ENCODE data around the gene ZNF69.
"Not testable (repeated sequence)": the region's sequence is repeated elsewhere in the genome, so short reads cannot be mapped to it uniquely, and the experiment has no call there.

Gene ZNF69

DNA sequence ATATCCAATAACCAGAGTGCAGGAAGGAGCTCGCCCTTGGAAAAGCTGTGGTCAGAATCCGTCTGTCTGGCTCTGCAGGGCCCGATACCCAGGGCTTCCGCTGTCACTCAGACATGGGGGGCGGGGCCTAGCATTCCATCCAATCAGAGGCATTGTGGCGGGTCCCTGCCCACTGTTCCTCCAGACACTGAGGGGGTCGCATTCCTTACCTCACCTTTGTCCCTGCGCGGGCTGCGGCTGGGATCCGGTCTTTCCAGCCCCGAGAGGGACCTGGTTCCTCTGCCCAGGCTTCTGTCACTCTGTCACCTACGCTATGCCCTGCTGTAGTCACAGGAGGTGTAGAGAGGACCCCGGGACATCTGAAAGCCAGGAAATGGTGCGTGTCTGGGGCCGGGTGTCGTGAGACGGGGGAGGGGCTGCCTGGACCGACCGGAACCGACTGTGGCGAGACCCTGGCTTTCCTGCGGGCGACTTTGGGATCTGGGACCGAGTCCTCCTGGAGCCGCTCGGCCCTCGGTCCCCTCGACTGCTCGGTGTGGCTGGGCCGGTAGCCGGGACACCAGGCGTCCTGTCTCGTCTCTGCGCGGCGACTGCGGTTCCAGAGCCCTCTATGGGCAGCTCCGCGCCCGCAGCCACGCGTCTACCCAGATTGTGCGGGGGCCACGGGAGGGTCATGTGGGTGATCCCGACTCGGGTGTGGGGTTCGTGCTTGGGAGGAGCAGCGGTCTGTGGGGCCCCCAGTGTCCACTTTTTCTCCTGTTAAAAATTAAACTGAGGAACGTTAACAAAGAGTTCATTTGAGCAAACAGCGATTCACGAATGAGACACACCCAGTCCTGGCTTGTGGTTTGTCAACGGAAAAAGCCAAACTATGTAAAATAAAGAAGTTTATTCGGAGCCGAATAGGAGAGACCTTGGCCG is at the start of gene ZNF69:
TSS of gene ZNF69 (plus strand) at position 172 of the 921 bp plus-strand sequence. CDS start at position 314, 142 bp downstream.
- peak; percentile 53 to 80 (median 69) for DNase-seq

DNA sequence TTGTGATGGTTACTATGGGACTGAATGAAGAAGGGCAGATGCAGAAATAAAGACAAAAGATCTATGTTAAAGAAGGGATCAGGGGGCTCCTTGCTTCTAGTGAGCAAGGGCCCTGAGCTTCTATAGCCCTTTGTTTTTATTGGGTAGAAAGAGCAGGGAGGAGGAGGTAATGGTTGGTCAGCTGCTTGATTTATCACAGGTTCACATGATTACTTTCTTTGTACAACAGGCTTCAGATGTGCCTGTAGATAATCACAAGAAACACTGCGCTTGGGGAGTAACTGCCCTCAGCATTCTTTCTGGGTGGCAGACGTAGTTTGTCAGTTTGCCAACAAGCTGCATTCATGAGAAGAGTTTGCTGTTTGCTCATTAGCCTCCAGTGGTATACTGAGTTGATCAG is 43.9 kb upstream of the ZNF69 start:
- no peak for DNase-seq

DNA sequence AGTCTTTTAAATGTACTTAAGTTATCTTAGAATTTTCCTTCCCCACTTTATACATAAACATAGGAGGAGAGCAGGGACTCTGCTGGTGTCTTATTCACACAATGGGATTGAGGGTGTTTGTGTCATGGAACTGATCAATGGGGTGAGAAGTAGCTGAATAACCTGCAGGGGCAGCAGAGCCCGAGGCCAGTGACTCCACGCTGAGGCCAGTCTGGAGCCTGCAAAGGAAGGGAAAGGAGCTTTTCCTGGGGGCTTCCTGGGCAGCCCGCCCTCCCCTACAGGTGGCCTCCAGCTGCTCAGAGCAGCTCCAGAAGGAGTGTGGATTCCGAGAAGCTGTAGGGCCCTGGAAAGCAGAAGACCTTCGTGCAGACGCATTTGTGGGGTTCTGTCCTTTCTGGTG is 40.0 kb upstream of the ZNF69 start:
- DNase-seq, result not testable (repeated sequence)

DNA sequence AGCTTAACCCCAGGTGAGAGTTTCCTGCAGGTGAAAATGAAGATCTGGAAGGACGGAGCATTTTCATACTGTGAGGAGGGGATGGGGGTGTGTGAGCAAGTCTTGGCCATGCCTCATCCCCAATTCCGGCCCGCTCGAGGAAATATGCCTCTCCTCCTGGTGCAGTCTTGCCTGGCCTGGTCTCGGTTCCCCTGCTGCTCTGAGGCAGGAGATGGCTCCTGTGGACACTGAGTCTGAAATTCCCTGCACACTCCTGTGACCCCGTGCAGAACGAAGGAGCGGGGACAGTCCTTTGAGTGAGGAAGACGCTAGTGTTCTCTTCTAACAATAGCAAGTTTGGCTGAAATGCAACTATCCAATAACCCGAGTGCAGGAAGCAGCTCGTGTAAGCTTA is 39.4 kb upstream of the ZNF69 start:
- DNase-seq, result no peak

DNA sequence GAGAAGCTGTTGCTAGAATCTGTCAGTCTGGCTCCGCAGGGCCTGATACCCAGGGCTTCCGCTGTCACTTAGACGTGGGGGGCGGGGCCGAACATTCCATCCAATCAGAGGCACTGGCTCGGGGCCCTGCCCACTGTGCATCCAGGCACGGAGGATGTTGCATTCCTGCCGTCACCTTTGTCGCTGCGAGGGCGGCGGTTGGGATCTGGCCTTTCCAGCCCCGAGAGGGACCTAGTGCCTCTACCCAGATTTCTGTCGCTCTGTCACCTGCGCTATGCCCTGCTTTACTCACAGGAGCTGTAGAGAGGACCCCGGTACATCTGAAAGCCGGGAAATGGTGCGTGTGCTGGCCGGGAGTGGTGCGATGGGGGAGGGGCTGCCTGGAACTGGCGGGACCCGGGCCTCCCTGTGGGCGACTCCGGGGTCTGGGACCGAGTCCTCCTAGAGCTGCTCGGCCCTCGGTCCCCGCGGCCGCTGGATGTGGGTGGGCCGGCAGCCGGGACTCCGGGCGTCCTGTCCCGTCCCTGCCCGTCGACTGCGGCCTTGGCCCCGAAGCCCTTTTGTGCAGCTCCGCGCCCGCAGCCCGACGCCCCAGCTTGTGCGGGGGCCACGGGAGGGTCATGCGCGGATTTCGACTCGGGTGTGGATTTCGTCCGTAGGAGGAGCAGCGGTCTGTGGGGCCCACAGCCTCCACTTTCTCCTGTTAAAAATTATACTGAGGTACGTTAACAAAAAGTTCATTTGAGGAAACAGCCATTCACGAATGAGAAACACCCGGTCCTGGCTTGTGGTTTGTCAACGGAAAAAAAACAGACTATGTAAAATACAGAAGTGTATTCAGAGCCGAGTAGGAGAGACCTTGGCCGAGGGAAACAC is 38.8 kb upstream of the ZNF69 start, which contains the start of gene ZNF439:
TSS of gene ZNF439 (plus strand) at position 133 of the 876 bp plus-strand sequence. CDS start at position 275, 142 bp downstream.
- peak; percentile 53 to 86 (median 58) for DNase-seq

DNA sequence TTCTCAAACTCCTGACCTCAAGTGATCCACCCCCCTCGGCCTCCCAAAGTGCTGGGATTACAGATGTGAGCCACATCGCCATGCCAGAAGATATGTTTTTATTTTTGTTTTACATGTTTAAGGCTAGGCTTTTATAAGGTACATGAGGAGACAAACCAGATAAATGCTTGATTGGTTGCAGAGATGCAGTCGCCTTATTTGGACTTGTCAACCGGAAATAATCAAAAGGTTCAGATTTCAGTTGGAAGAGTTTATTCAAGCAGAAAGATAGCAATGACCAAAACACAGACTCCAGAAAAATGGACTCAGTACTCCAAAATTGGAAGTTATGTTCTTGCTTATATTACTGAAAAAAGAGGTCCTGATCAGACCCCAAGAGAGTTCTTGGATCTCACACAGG is 37.3 kb upstream of the ZNF69 start:
- DNase-seq, result not testable (repeated sequence)

DNA sequence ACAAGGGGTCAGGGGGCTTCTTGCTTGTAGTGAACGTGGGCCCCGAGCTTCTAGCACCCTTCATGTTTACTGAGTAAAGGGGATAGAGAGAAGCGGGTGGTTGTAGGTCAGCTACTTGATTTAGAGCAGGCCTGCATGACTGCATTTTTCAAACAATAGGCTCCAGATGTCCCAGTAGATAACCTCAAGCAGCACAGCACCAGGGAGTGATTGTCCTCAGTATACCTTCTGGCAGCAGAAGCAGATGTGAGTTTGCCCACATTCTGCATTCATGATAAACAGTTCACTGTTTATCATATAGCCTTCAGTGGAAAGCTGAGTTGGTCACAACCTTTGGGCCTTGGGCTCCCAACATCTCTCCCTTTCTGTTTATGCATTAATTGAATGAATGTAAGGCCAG is 34.2 kb upstream of the ZNF69 start:
- no peak for DNase-seq

DNA sequence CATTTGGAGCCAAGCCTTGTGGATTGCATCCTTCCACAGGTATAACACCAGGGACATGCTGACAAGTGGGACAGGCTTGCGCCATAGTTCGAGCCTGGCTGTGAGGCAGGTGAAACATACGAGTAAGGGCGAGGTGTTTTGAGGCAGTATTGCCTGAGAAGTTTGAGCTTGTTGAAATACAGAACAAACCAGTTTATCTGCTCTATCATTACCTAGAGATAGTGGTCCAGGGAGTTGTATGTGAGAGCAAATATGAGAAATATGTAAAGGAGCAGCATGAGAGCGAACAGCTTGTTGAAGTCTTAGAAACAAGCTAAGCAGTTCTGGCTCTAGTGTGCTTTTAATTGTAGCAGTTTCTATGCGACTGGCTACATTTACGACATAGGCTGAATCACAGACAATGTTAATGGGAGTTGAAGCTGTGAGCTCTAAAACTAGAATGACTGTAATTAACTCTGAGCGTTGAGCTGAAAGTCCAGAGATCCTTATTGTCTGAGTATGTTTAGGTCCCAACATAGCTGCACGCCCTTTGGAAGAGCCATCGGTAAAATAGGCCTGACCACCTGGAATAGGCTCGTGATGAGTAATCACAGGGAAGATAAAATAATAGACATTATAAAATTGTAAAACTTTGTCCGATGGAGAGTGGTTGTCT is 30.9 kb upstream of the ZNF69 start:
- DNase-seq, result no peak

DNA sequence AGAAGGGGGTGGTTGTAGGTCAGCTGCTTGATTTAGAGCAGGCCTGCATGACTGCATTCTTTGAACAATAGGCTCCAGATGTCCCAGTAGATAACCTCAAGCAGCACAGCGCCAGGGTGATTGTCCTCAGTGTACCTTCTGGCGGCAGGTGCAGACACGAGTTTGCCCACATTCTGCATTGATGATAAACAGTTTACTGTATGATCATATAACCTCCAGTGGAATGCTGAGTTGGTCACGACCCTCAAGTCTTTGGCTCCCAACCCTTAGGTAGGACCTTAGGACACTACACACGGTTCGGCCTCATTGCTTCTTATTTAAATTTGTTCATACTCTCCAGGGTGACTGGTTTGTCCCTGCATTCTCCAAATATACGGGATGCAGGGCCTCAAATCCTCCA is 26.9 kb upstream of the ZNF69 start:
- no peak for DNase-seq

DNA sequence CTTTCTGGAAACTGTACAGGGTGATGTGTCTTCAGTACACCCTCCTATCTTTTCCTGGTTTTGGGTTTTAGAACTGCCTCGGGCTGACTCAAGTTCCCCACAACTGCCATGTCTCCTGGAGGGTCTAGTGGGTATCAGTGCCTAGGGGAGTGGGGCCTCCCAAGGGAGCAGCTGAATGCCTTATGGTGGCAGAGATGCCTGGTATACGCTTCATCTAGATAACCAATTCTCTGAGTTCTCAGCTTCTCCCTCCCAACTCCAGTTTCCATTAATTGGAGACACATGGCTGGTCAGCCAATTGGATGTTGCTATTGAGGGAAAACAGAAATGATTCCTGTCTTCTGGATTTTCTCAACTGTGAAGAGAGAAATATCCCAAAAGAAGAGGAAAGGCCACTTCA is 26.3 kb upstream of the ZNF69 start:
- DNase-seq, result no peak

DNA sequence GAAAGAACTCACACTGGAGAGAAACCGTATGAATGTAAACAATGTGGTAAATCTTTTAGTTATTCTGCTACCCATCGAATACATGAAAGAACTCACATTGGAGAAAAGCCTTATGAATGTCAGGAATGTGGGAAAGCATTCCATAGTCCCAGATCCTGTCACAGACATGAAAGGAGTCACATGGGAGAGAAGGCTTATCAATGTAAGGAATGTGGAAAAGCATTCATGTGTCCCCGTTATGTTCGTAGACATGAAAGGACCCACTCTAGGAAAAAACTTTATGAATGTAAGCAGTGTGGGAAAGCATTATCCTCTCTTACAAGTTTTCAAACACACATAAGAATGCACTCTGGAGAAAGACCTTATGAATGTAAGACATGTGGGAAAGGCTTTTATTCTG is 19.8 kb upstream of the ZNF69 start:
- not testable (repeated sequence) for DNase-seq

DNA sequence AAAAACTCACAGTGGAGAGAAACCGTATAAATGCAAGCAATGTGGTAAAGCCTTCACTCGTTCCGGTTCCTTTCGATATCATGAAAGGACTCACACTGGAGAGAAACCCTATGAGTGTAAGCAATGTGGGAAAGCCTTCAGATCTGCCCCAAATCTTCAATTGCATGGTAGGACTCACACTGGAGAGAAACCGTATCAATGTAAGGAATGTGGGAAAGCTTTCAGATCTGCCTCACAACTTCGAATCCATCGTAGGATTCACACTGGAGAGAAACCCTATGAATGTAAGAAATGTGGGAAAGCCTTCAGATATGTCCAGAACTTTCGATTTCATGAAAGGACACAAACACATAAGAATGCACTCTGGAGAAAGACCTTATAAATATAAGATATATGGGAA is 19.4 kb upstream of the ZNF69 start:
- DNase-seq, result no peak

DNA sequence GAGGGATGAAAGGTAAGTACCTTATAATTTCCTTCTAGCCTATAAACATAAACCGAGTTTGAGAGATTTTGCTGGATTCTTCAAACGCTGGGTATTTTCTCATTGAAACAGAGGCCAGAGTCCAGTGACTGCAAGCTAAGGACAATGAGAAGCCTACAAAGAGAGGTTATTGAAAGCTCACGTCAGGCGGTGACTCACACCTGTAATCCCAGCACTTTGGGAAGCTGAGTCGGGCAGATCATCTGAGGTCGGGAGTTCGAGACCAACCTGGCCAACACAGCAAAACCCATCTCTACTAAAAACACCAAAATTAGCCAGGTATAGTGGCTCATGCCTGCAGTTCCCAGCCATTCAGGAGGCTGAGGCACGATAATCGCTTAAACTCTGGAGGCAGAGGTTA is 15.0 kb upstream of the ZNF69 start:
- no peak for DNase-seq

DNA sequence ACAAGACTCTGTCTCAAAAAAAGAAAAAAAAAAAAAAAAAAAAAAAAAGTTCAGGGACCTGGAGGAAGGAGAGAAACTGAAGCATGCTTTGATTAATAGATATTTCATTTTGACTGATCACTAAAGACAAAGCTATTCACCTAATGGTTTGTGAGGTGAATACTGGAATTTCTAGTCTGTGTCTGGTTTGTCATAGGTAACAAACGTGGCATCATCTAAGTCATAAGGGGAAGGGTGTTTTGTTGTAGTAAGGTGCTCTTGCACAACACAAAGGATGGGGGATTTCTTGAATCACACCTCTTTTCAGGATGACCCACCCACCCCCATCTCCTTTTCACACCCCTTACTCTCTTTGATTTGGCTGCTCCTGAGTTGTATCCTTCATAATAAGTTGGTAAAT is 13.8 kb upstream of the ZNF69 start:
- DNase-seq, result no peak

DNA sequence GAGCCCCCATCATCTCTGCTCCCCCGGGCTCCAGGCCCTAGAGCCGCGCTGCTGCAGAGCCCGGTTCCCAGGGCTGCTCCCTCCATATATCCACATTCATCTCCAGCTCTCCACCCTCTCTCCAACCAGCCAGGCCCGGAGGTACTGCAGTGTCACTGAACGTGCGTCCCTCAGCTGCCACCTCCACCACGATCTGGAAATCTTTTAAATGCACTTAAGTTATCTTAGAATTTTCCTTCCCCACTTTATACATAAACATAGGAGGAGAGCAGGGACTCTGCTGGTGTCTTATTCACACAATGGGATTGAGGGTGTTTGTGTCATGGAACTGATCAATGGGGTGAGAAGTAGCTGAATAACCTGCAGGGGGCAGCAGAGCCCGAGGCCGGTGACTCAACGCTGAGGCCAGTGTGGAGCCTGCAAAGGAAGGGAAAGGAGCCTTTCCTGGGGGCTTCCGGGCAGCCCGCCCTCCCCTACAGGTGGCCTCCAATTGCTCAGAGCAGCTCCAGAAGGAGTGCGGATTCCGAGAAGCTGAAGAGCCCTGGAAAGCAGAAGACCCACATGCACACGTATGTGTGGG is 7.8 kb upstream of the ZNF69 start:
- DNase-seq, result peak in 2 of 3 donors; percentile 41 to 54

DNA sequence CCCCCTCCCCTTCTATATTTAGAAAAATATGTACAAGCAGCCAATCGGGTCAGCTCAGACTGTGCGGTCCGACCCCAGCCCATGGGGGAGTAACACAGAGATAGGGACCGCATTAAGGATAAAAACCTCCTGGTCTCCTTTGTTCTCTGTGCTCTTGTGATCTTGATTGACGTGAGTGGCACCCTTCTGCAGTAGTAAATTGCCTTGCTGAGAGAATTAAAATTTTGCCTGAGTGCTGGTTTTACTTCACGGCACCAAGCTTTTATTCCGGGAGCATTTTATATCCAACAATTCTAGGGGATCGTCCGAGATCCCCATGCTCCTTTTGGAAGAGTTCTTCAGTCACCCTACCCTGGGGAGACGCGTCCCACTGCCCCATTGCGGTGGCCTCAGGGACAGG is 7.0 kb upstream of the ZNF69 start:
- no peak for DNase-seq

DNA sequence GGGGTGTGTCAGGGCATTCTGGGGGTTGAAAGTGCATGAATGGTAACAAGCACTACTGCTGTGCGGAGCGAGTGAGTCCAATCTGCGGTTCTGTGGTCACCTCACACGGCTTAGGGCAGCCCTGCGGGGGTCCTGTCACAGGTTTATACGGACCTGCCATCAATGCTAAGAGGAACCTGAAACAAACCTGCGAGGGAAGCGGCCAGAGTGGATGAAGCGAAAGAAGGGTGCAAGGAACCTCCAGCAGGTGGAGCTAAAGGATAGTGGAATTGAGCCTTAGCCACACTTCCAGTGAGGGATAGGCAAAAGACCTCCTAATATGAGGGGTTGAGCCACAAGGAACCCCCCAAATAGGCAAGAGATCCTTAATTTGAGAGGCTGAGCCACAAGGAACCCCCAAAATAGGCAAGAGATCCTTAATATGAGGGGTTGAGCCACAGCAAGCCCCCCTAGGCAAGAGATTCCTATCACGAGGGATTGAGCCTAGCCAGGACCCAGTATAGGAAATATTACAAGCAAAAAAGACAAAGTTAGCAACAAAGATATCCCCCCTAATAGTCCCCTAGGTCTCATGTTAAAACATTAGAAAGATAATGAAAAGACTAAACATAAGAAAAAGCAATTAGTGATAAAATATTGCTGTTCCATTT is 6.3 kb upstream of the ZNF69 start:
- peak; percentile 70 to 81 (median 80) for DNase-seq

DNA sequence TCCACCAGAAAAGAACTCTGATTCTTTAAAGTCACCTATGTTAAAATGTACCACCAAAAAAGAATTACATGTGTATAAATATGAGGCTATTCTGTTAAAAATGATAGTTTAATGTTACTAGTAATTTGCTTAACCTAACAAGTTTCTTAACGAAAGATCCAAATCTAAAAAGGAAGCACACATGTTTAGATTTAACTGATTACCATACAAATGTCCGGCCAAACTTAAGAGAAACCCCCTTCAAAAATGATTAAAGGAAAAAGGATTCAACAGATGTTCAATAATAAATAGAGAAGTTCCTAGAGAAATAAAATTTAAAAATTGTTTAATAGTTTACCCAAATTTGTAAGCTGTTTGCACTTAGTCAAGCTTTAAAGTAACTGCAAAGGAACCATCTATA is 5.0 kb upstream of the ZNF69 start:
- no peak for DNase-seq

DNA sequence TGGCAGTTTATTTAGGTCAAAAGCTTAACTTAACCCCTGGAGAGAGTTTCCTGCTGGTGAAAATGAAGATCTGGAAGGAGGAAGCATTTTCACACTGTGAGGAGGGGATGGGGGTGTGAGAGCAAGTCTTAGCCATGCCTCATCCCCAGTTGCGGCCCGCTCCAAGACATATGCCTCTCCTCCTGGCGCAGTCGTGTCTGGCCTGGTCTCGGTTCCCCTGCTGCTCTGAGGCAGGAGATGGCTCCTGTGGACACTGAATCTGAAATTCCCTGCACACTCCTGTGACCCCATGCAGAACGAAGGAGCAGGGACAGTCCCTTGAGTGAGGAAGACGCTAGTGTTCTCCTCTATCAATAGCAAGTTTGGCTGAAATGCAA is 360 bp upstream of the ZNF69 start:
- peak in 2 of 3 donors; percentile 5 to 6 for DNase-seq

DNA sequence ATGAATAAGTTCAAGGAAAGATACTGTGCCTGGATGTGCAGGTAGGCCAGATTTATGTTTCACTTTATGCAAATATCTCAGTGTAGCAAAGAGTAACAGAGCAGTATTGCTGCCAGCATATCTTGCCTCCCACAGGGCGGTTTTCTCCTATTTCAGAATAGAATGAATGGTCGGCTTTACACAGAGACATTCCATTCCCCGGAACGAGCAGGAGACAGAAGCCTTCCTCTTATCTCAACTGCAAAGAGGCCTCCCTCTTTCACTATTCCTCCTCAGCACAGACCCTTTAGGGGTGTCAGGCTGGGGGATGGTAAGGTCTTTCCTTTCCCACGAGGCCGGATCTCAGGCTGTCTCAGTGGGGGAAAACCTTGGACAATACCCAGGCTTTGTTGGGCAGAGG is 2.3 kb downstream of the ZNF69 start:
- DNase-seq, result not testable (repeated sequence)

DNA sequence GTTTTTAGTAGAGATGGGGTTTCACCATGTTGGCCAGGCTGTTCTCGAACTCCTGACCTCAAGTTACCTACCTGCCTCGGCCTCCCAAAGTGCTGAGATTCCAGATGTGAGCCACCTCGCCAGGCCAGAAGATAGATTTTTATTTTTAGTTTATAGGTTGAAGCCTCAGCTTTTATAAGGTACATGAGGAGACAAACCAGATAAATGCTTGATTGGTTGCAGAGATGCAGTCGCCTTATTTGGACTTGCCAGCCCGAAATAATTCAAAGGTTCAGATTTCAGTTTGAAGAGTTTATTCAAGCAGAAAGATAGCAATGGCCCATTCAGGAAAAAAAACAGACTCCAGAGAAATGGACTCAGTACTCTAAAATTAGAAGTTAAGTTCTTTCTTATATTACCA is 3.1 kb downstream of the ZNF69 start:
- no peak for DNase-seq

DNA sequence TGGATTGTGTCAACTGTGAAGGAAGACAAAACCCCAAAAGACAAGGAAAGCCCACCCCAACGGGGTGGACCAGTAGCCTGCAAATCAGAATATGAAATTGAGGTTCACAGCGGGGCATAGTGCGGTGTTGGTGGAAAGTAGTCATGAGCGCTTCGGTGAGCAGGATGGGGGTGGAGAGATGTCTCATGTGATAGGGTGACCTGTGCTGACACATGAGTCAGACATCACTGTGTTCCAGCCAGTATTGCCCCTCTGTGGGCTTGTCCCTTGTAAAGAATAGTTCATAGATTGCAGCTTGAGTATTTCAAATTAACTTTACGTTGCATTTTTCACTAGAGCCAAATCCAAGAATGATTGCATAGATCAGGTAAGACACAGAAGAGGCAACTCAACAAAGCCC is 7.3 kb downstream of the ZNF69 start:
- no peak for DNase-seq

Measured in suppressor macrophage treated with lipopolysaccharide for 1 hour (primary cell).